ENCODE data around the gene TTC4.

GRCh38 chr1:54767526-54767925, 51.9 kb downstream of the TTC4 start:
- TF ChIP-seq CTCF (conservative IDR thresholded peaks at IDR 0.05 in 1 of 2, IDR thresholded peaks at IDR 0.05 in 1 of 2; ENCODE audit: extremely low read depth in 1 of 2, insufficient read depth in 1 of 2, low read depth in 1 of 2, low read length in 2 of 2) (no peak), EZH2 (IDR thresholded peaks at IDR 0.05; ENCODE audit: borderline replicate concordance, low read length) (no peak)
